IMR-90 (cell line): ENCODE results near the gene MYH11. TPM values are rescaled to one million over a fixed set of nuclear protein-coding genes. Genes with fewer than 3 reads are reported as not detected.

Source experiments
- ATAC-seq: fragments of 200-7000 bp; cut with Tn5 transposase; 2 replicates; pipeline ENCODE4 v1.9.1; 2020; ENCODE audit warnings: low read depth, mild to moderate bottlenecking, moderate library complexity
- BruUV-seq: library from RNA; stranded (reverse); fragments of 400-500 nt; replicated peaks from 2 replicates; lab custom pipeline; 2021; lab: Mats Ljungman, UMichigan
- CTCF ChIA-PET: fragments of 300-600 bp; formaldehyde crosslinking; extraction: SDS; loops from one replicate; lab custom pipeline; 2021; ENCODE audit warnings: antibody characterized with exemption; lab: Yijun Ruan, JAX
- POLR2A ChIA-PET: fragments of 300-600 bp; sonication (Branson Sonifier 250); formaldehyde crosslinking; loops from one replicate; lab custom pipeline; 2022; ENCODE audit warnings: antibody characterized with exemption; ENCODE audit not compliant: unreplicated experiment; lab: Charles Lee
- DNase-seq: peaks from one replicate; pipeline ENCODE4 v3.0.0; 2013
- H2AFZ ChIP-seq: replicated peaks from 2 replicates; pipeline ENCODE3; 2013; ENCODE audit warnings: low read length, mild to moderate bottlenecking; ENCODE audit not compliant: poor library complexity
- H2AK5ac ChIP-seq: 2 replicates; pipeline ENCODE4 v1.6.1; 2013; ENCODE audit warnings: low read depth, low read length, inconsistent platforms
- H2AK9ac ChIP-seq: replicated peaks from 2 replicates; pipeline ENCODE3; 2013; ENCODE audit warnings: mild to moderate bottlenecking, low read depth, low read length, moderate library complexity; ENCODE audit not compliant: poor library complexity
- H2BK120ac ChIP-seq: 2 replicates; pipeline ENCODE4 v1.6.1; 2013; ENCODE audit warnings: low read depth, low read length, inconsistent platforms
- H2BK15ac ChIP-seq: 3 replicates; pipeline ENCODE4 v1.6.1; 2013; ENCODE audit warnings: low read depth, low read length, inconsistent platforms
- H2BK20ac ChIP-seq: 2 replicates; pipeline ENCODE4 v1.6.1; 2013; ENCODE audit warnings: low read depth, mild to moderate bottlenecking, inconsistent platforms, low read length, moderate library complexity
- H2BK5ac ChIP-seq: 2 replicates; pipeline ENCODE4 v1.6.1; 2013; ENCODE audit warnings: mild to moderate bottlenecking, low read depth, low read length, inconsistent platforms; ENCODE audit not compliant: poor library complexity, severe bottlenecking
- H3K14ac ChIP-seq: replicated peaks from 2 replicates; pipeline ENCODE4 v1.6.1; 2013; ENCODE audit warnings: low read depth, low read length, inconsistent platforms
- H3K18ac ChIP-seq: 2 replicates; pipeline ENCODE4 v1.6.1; 2013; ENCODE audit warnings: low read depth, low read length, control low read depth
- H3K23ac ChIP-seq: 2 replicates; pipeline ENCODE4 v1.6.1; 2013; ENCODE audit warnings: low read depth, low read length, inconsistent platforms
- H3K27ac ChIP-seq: 2 replicates; pipeline ENCODE4 v1.5.1; 2013; ENCODE audit warnings: mild to moderate bottlenecking, control low read depth, low read length; ENCODE audit not compliant: insufficient read depth
- H3K27me3 ChIP-seq: 2 replicates; pipeline ENCODE4 v1.6.1; 2013; ENCODE audit warnings: low read length; ENCODE audit not compliant: control insufficient read depth, insufficient read depth
- H3K36me3 ChIP-seq: 2 replicates; pipeline ENCODE4 v1.6.1; 2013; ENCODE audit warnings: low read length, mixed read lengths; ENCODE audit not compliant: control insufficient read depth, insufficient read depth
- H3K4ac ChIP-seq: 2 replicates; pipeline ENCODE4 v1.6.1; 2013; ENCODE audit warnings: low read depth, low read length, inconsistent platforms
- H3K4me1 ChIP-seq: 2 replicates; pipeline ENCODE4 v1.6.1; 2013; ENCODE audit warnings: low read length, mixed read lengths; ENCODE audit not compliant: control insufficient read depth, insufficient read depth
- H3K4me2 ChIP-seq: 2 replicates; pipeline ENCODE4 v1.6.1; 2013; ENCODE audit warnings: low read depth, mild to moderate bottlenecking, control low read depth, low read length, moderate library complexity
- H3K4me3 ChIP-seq: 2 replicates; pipeline ENCODE4 v1.5.1; 2013; ENCODE audit warnings: low read depth, mild to moderate bottlenecking, control low read depth, low read length, moderate library complexity; ENCODE audit not compliant: insufficient read depth
- H3K56ac ChIP-seq: 2 replicates; pipeline ENCODE4 v1.6.1; 2013; ENCODE audit warnings: low read length, inconsistent platforms; ENCODE audit not compliant: insufficient read depth; ENCODE audit errors: extremely low read depth
- H3K79me1 ChIP-seq, 2 experiments: 2 replicates each; pipeline ENCODE4 v1.6.1; 2013; ENCODE audit warnings: low read length in 2 of 2, inconsistent platforms in 1 of 2, low read depth in 1 of 2
- H3K9ac ChIP-seq: 2 replicates; pipeline ENCODE4 v1.6.1; 2013; ENCODE audit warnings: low read depth, low read length, control low read depth
- H3K9me1 ChIP-seq: 2 replicates; pipeline ENCODE4 v1.6.1; 2013; ENCODE audit warnings: low read length, inconsistent platforms; ENCODE audit not compliant: insufficient read depth
- H3K9me3 ChIP-seq: 2 replicates; pipeline ENCODE4 v1.6.1; 2013; ENCODE audit warnings: low read length; ENCODE audit not compliant: control insufficient read depth, insufficient read depth
- H4K20me1 ChIP-seq: 2 replicates; pipeline ENCODE4 v1.6.1; 2013; ENCODE audit warnings: low read length, inconsistent platforms; ENCODE audit not compliant: insufficient read depth
- H4K5ac ChIP-seq: 2 replicates; pipeline ENCODE4 v1.6.1; 2013; ENCODE audit warnings: mild to moderate bottlenecking, low read depth, low read length, control low read depth
- H4K8ac ChIP-seq, 2 experiments: 2 replicates each; pipeline ENCODE4 v1.6.1; 2013; ENCODE audit warnings: low read depth in 2 of 2, low read length in 2 of 2, control low read depth in 1 of 2, inconsistent platforms in 1 of 2
- H4K91ac ChIP-seq: 2 replicates; pipeline ENCODE4 v1.6.1; 2013; ENCODE audit warnings: low read depth, low read length, inconsistent platforms; ENCODE audit not compliant: insufficient read depth
- CEBPB ChIP-seq: IDR thresholded peaks from 2 replicates; pipeline ENCODE4 v1.6.1; 2012; ENCODE audit warnings: low read depth, low read length, improper control_type of control experiment
- CHD1 ChIP-seq: IDR thresholded peaks from 2 replicates; pipeline ENCODE4 v1.6.1; 2012; ENCODE audit warnings: low read depth, low read length, improper control_type of control experiment
- CTCF ChIP-seq: conservative IDR thresholded peaks from 2 replicates; pipeline ENCODE4 v1.5.1; 2012; ENCODE audit warnings: mild to moderate bottlenecking, low read depth, low read length, improper control_type of control experiment
- MAZ ChIP-seq: IDR thresholded peaks from 2 replicates; pipeline ENCODE4 v1.6.1; 2012; ENCODE audit warnings: low read depth, mild to moderate bottlenecking, low read length, improper control_type of control experiment, moderate library complexity, borderline replicate concordance
- MXI1 ChIP-seq: IDR thresholded peaks from 2 replicates; pipeline ENCODE4 v1.6.1; 2012; ENCODE audit warnings: low read depth, mild to moderate bottlenecking, low read length, moderate library complexity, borderline replicate concordance
- NFE2L2 ChIP-seq: fragments of 150-350 bp; IDR thresholded peaks from 2 replicates; pipeline ENCODE4 v1.6.1; 2016; ENCODE audit warnings: low read depth, mild to moderate bottlenecking, low read length
- POLR2A ChIP-seq: IDR thresholded peaks from 2 replicates; pipeline ENCODE4 v1.6.1; 2012; ENCODE audit warnings: mild to moderate bottlenecking, low read depth, low read length
- RAD21 ChIP-seq: IDR thresholded peaks from 2 replicates; pipeline ENCODE4 v1.6.1; 2012; ENCODE audit warnings: low read length, improper control_type of control experiment
- RCOR1 ChIP-seq: IDR thresholded peaks from 2 replicates; pipeline ENCODE4 v1.6.1; 2012; ENCODE audit warnings: mild to moderate bottlenecking, low read length, improper control_type of control experiment; ENCODE audit not compliant: insufficient replicate concordance
- RFX5 ChIP-seq: IDR thresholded peaks from 2 replicates; pipeline ENCODE4 v1.8.0; 2012; ENCODE audit warnings: low read depth, mild to moderate bottlenecking, low read length, moderate library complexity
- WGBS, 2 experiments: methylation state at CpG; one replicate each; pipeline versions ENCODE4 v1.1.5 to v1.1.7; 2013; ENCODE audit warnings: missing lambda C conversion rate in 2 of 2; ENCODE audit not compliant: insufficient read length in 1 of 2; ENCODE audit errors: extremely low coverage in 2 of 2; 5-methylcytosine and 5-hydroxymethylcytosine counted together
- dilution Hi-C: fragments of 300-500 bp; cut with HindIII; formaldehyde crosslinking; loops from one replicate; pipeline ENCODE4 v1.14.3; 2018; ENCODE audit warnings: low sequenced_read_pairs; ENCODE audit not compliant: unreplicated experiment
- in situ Hi-C: fragments of 300-500 bp; cut with MboI; formaldehyde crosslinking; loops from 3 replicates; pipeline ENCODE4 v1.14.3; 2019; ENCODE audit warnings: low sequenced_read_pairs, inconsistent platforms, mixed read lengths
- intact Hi-C: fragments of 100-400 bp; cut with micrococcal nuclease; formaldehyde crosslinking; loops from 2 replicates; pipeline ENCODE4 v1.10.0; 2022
- polyA plus RNA-seq, 3 experiments: library from polyadenylated mRNA; depleted of rRNA; stranded (reverse); fragments of >200 nt; gene quantifications; 2 replicates each; pipeline ENCODE4 v1.2.3, GENCODE V29; 2012; ENCODE audit warnings: low replicate concordance in 1 of 3
- total RNA-seq: library from RNA; depleted of rRNA; stranded (reverse); fragments of >200 nt; gene quantifications from 2 replicates; pipeline ENCODE4 v1.2.3, GENCODE V29; 2012
- TF ChIP-seq, protein P1 (sequence below): fragments of 150-350 bp; IDR thresholded peaks from 2 replicates; pipeline ENCODE4 v1.6.1; 2016; ENCODE audit warnings: low read depth, mild to moderate bottlenecking, low read length, moderate library complexity, borderline replicate concordance

Gene MYH11
- total and polyA plus RNA-seq, 2 of the 4 experiments (the other 2 are of a cell fraction) = under 0.01 to 0.12 TPM

DNA sequence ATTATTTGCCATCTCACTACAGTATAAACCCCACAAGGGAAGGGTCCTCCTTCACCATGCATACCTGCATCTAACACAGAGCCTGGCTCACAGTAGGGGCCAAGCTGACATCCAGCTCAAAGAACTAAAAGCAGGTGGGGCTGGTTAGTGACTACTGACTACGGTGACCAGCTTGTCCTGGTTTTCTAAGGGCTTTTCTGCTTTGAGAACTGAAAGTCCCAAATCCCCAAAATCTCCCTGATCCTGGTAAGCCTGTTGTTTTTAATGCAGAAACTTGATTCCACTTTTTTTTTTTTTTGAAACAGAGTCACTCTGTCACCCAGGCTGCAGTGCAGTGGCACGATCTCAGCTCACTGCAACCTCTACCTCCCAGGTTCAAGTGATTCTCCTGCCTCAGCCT lies 117.4 kb downstream of the MYH11 start:
- Histone ChIP-seq H3K27ac (no peak overlapping the region), H3K4ac (no peak overlapping the region), H3K9ac (no peak overlapping the region), H2BK15ac (no peak overlapping the region), H3K56ac (no peak overlapping the region), H2AK5ac (no peak overlapping the region), H2AFZ (no peak overlapping the region), H3K79me1 (no peaks in the 10 kb centered on the region), H3K23ac (no peak overlapping the region), H3K4me3 (no peak overlapping the region), H3K4me2 (no peak overlapping the region), H2BK120ac (no peak overlapping the region), H3K9me1 (peaks cover 3% of the 10 kb centered on the region; the same call in 1 of the 2 replicates), H3K14ac (no peak overlapping the region), H2BK5ac (no peak overlapping the region), H2BK20ac (no peak overlapping the region), H4K8ac (no peak overlapping the region), H2AK9ac (no peak overlapping the region), H4K5ac (no peak overlapping the region), H3K18ac (no peak overlapping the region), H4K91ac (no peak overlapping the region), H4K20me1 (no peaks in the 10 kb centered on the region), H3K36me3 (no peaks in the 10 kb centered on the region), H3K4me1 (peaks cover 2% of the 10 kb centered on the region; the same call in 1 of the 2 replicates), H3K27me3 (no peaks in the 10 kb centered on the region), H3K9me3 (peaks cover 7% of the 10 kb centered on the region)
- POLR2A ChIA-PET = interaction anchor here (0.6 kb wide), 1 partner anchor 12 kb away, joined by 4 read pairs; no protein-coding TSS in a partner anchor
- in situ Hi-C loops = no loop called here
- dilution Hi-C loops = no loop called here
- TF ChIP-seq MXI1 (no peak), POLR2A (no peak), CTCF (no peak), RFX5 (no peak), MAZ (no peak), NFE2L2 (no peak), RCOR1 (no peak), RAD21 (no peak), CEBPB (no peak), CHD1 (no peak)
- TF ChIP-seq, protein P1, sequence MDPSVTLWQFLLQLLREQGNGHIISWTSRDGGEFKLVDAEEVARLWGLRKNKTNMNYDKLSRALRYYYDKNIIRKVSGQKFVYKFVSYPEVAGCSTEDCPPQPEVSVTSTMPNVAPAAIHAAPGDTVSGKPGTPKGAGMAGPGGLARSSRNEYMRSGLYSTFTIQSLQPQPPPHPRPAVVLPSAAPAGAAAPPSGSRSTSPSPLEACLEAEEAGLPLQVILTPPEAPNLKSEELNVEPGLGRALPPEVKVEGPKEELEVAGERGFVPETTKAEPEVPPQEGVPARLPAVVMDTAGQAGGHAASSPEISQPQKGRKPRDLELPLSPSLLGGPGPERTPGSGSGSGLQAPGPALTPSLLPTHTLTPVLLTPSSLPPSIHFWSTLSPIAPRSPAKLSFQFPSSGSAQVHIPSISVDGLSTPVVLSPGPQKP = no peak
- CTCF ChIA-PET = no interaction called here
- no TSS peak for BruUV-seq
- DNase-seq = no peak
- no CpG with 5 or more reads among the region's 2 CpGs for WGBS, 2 experiments
- no peak for ATAC-seq
- intact Hi-C loops = no loop called here
